HEK293 (cell line): ENCODE measurements around the gene TM6SF1.

Experiments used
- CTCF ChIA-PET: fragments of 350-600 bp; formaldehyde crosslinking; extraction: SDS; loops from one replicate; lab custom pipeline; 2021; ENCODE audit warnings: antibody characterized with exemption; lab: Yijun Ruan, JAX
- POLR2A ChIA-PET: fragments of 300-600 bp; formaldehyde crosslinking; extraction: SDS; loops from one replicate; lab custom pipeline; 2020; ENCODE audit warnings: antibody characterized with exemption, inconsistent platforms; lab: Yijun Ruan, JAX
- H3K27ac ChIP-seq: fragments of 200-500 bp; sonication (Bioruptor generic); 2 replicates; pipeline ENCODE4 v1.5.1; 2014; ENCODE audit warnings: low read depth, low read length, control low read depth, inconsistent platforms; ENCODE audit errors: extremely low read depth
- H3K36me3 ChIP-seq, 2 experiments: fragments of 200-500 bp in 1 of 2; sonication (Bioruptor generic) in 1 of 2; 1 replicate in 1 of 2; 2 replicates in 1 of 2; pipeline ENCODE4 v1.5.1; 2014 to 2017; ENCODE audit warnings: inconsistent platforms in 2 of 2, low read length in 2 of 2; ENCODE audit not compliant: control insufficient read depth in 2 of 2, insufficient read depth in 1 of 2
- H3K4me1 ChIP-seq: fragments of 200-500 bp; sonication (Bioruptor generic); 2 replicates; pipeline ENCODE4 v1.5.1; 2014; ENCODE audit warnings: mild to moderate bottlenecking, low read length, inconsistent platforms; ENCODE audit not compliant: control insufficient read depth, insufficient read depth
- H3K4me3 ChIP-seq: 2 replicates; pipeline ENCODE4 v1.5.1; 2011; ENCODE audit warnings: low read depth, mild to moderate bottlenecking, control low read depth, low read length, moderate library complexity
- H3K9me3 ChIP-seq: fragments of 200-500 bp; sonication (Bioruptor generic); 2 replicates; pipeline ENCODE4 v1.5.1; 2014; ENCODE audit warnings: low read depth, low read length, inconsistent platforms; ENCODE audit not compliant: control insufficient read depth, insufficient read depth
- OSR2 ChIP-seq: fragments of 450-650 bp; formaldehyde crosslinking; IDR thresholded peaks from 2 replicates; pipeline ENCODE4 v1.5.1; 2016; ENCODE audit warnings: missing biosample characterization, missing genetic modification characterization
- PRDM1 ChIP-seq: fragments of 450-650 bp; formaldehyde crosslinking; IDR thresholded peaks from 2 replicates; pipeline ENCODE4; 2016; ENCODE audit warnings: missing biosample characterization, missing genetic modification characterization
- ZFHX2 ChIP-seq: fragments of 450-650 bp; formaldehyde crosslinking; conservative IDR thresholded peaks from 2 replicates; pipeline ENCODE4 v1.5.1; 2016; ENCODE audit warnings: missing biosample characterization, missing genetic modification characterization
- ZNF112 ChIP-seq: fragments of 450-650 bp; formaldehyde crosslinking; IDR thresholded peaks from 2 replicates; pipeline ENCODE4 v1.5.0; 2017; ENCODE audit warnings: missing biosample characterization, missing genetic modification characterization
- ZNF146 ChIP-seq: fragments of 450-650 bp; formaldehyde crosslinking; IDR thresholded peaks from 2 replicates; pipeline ENCODE4 v1.5.1; 2016; ENCODE audit warnings: missing biosample characterization, missing genetic modification characterization
- ZNF2 ChIP-seq: fragments of 450-650 bp; formaldehyde crosslinking; IDR thresholded peaks from 2 replicates; pipeline ENCODE4 v1.5.1; 2016; ENCODE audit warnings: missing biosample characterization, missing genetic modification characterization
- ZNF214 ChIP-seq: fragments of 450-650 bp; formaldehyde crosslinking; IDR thresholded peaks from 2 replicates; pipeline ENCODE4 v1.5.1; 2017; ENCODE audit warnings: missing biosample characterization, mild to moderate bottlenecking, missing genetic modification characterization, borderline replicate concordance
- ZNF292 ChIP-seq: fragments of 450-650 bp; formaldehyde crosslinking; IDR thresholded peaks from 2 replicates; pipeline ENCODE4 v1.5.1; 2016; ENCODE audit warnings: low read depth, missing biosample characterization, missing genetic modification characterization, borderline replicate concordance
- ZNF335 ChIP-seq: fragments of 450-650 bp; formaldehyde crosslinking; conservative IDR thresholded peaks from 2 replicates; pipeline ENCODE4 v1.5.1; 2016; ENCODE audit warnings: missing biosample characterization, missing genetic modification characterization
- ZNF404 ChIP-seq: fragments of 450-650 bp; formaldehyde crosslinking; IDR thresholded peaks from 2 replicates; pipeline ENCODE4 v1.5.1; 2017; ENCODE audit warnings: missing biosample characterization, missing genetic modification characterization
- ZNF433 ChIP-seq: fragments of 450-650 bp; formaldehyde crosslinking; IDR thresholded peaks from 2 replicates; pipeline ENCODE4 v1.5.1; 2016; ENCODE audit warnings: missing biosample characterization, missing genetic modification characterization, low read depth
- ZNF488 ChIP-seq: fragments of 450-650 bp; formaldehyde crosslinking; IDR thresholded peaks from 2 replicates; pipeline ENCODE4 v1.5.1; 2016; ENCODE audit warnings: missing biosample characterization, missing genetic modification characterization
- ZNF548 ChIP-seq: fragments of 450-650 bp; formaldehyde crosslinking; IDR thresholded peaks from 2 replicates; pipeline ENCODE4 v1.5.1; 2016; ENCODE audit warnings: missing biosample characterization, missing genetic modification characterization
- ZNF555 ChIP-seq: fragments of 450-650 bp; formaldehyde crosslinking; conservative IDR thresholded peaks from 2 replicates; pipeline ENCODE4 v1.5.1; 2017; ENCODE audit warnings: missing biosample characterization, mild to moderate bottlenecking, missing genetic modification characterization, inconsistent platforms
- ZNF600 ChIP-seq: fragments of 450-650 bp; formaldehyde crosslinking; IDR thresholded peaks from 2 replicates; pipeline ENCODE4 v1.5.1; 2016; ENCODE audit warnings: missing biosample characterization, missing genetic modification characterization
- ZNF670 ChIP-seq: fragments of 450-650 bp; formaldehyde crosslinking; IDR thresholded peaks from 2 replicates; pipeline ENCODE4 v1.5.1; 2016; ENCODE audit warnings: missing biosample characterization, missing genetic modification characterization, low read depth
- ZNF776 ChIP-seq: fragments of 450-650 bp; formaldehyde crosslinking; IDR thresholded peaks from 2 replicates; pipeline ENCODE4 v1.5.0; 2017; ENCODE audit warnings: missing biosample characterization, missing genetic modification characterization, borderline replicate concordance
- ZNF777 ChIP-seq: fragments of 450-650 bp; formaldehyde crosslinking; IDR thresholded peaks from 2 replicates; pipeline ENCODE4 v1.5.1; 2017; ENCODE audit warnings: missing biosample characterization, missing genetic modification characterization, borderline replicate concordance
- ZNF791 ChIP-seq: fragments of 450-650 bp; formaldehyde crosslinking; IDR thresholded peaks from 2 replicates; pipeline ENCODE4 v1.5.1; 2016; ENCODE audit warnings: missing biosample characterization, missing genetic modification characterization
- ZXDB ChIP-seq: fragments of 450-650 bp; formaldehyde crosslinking; IDR thresholded peaks from 2 replicates; pipeline ENCODE4 v1.5.1; 2016; ENCODE audit warnings: missing biosample characterization, missing genetic modification characterization
- TF ChIP-seq, protein P1 (sequence below): fragments of 450-650 bp; formaldehyde crosslinking; IDR thresholded peaks from 2 replicates; pipeline ENCODE4 v1.5.1; 2016; ENCODE audit warnings: missing biosample characterization, missing genetic modification characterization
- TF ChIP-seq, protein P2 (sequence below): fragments of 450-650 bp; formaldehyde crosslinking; IDR thresholded peaks from 2 replicates; pipeline ENCODE4 v1.5.1; 2016; ENCODE audit warnings: missing biosample characterization, missing genetic modification characterization
- TF ChIP-seq, protein P3 (sequence below): fragments of 450-650 bp; formaldehyde crosslinking; IDR thresholded peaks from 2 replicates; pipeline ENCODE4 v1.5.1; 2017; ENCODE audit warnings: missing biosample characterization, missing genetic modification characterization

Gene TM6SF1

GRCh38 chr15:83064859-83065258, 42.6 kb upstream of the TM6SF1 start (continued):
- no peak for TF ChIP-seq ZNF214
- TF ChIP-seq OSR2 (tag by site-specific recombination) = peak; percentile 53; the same call in 1 of the 2 replicates
- no peak for TF ChIP-seq ZNF146 (tag by site-specific recombination)
- no peak for TF ChIP-seq ZNF777 (tag by site-specific recombination)
- no peak for TF ChIP-seq ZNF548
- no peak for TF ChIP-seq ZNF555 (tag by site-specific recombination)
- no peak for TF ChIP-seq ZNF433 (tag by site-specific recombination)
- TF ChIP-seq ZNF670 (tag by site-specific recombination) = no peak
- TF ChIP-seq ZNF404 (tag by site-specific recombination) = no peak
- no peak for TF ChIP-seq ZNF112 (tag by site-specific recombination)
- TF ChIP-seq PRDM1 (tag by site-specific recombination) = no peak
- TF ChIP-seq, all 188 proteins: peak for 3

GRCh38 chr15:83065431-83065830, 42.0 kb upstream of the TM6SF1 start:
- TF ChIP-seq, protein P1, sequence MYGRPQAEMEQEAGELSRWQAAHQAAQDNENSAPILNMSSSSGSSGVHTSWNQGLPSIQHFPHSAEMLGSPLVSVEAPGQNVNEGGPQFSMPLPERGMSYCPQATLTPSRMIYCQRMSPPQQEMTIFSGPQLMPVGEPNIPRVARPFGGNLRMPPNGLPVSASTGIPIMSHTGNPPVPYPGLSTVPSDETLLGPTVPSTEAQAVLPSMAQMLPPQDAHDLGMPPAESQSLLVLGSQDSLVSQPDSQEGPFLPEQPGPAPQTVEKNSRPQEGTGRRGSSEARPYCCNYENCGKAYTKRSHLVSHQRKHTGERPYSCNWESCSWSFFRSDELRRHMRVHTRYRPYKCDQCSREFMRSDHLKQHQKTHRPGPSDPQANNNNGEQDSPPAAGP (tag by site-specific recombination) = no peak
- TF ChIP-seq ZNF335 (tag by site-specific recombination) = 0 out of 2 replicates have a peak, but pooled peaks have one; percentile 11
- no peak for TF ChIP-seq ZNF488
- ChIA-PET POLR2A (no interaction called here), CTCF (interaction anchor here (0.6 kb wide), 2 partner anchors 18 to 27 kb away, joined by 3 read pairs; no protein-coding TSS in a partner anchor)
- Histone ChIP-seq H3K4me3 (peak overlapping the region; percentile 91), H3K9me3 (no peaks in the 10 kb centered on the region), H3K4me1 (peaks cover 40% of the 10 kb centered on the region), H3K36me3 (peaks cover 0 to 3% of the 10 kb centered on the region in 2 experiments; a peak in 2 of 3 replicates), H3K27ac (no peak overlapping the region)

GRCh38 chr15:83066034-83066733, 41.3 kb upstream of the TM6SF1 start:
- peaks cover 38% of the 10 kb centered on the region for H3K4me1 ChIP-seq
- ChIA-PET CTCF (interaction anchor here (0.5 to 1.2 kb wide), 4 partner anchors 9 to 55 kb away, joined by 3 to 5 read pairs (median 4); partner anchors contain the start of gene C15orf40), POLR2A (interaction anchor here (0.8 to 3.1 kb wide), 7 partner anchors 12 to 140 kb away, joined by 4 to 17 read pairs (median 5); partner anchors contain the start of genes C15orf40 and RAMAC)
- no peaks in the 10 kb centered on the region for H3K9me3 ChIP-seq
- H3K4me3 ChIP-seq = peak overlapping the region; percentile 91
- H3K36me3 ChIP-seq = no peaks in the 10 kb centered on the region
- H3K27ac ChIP-seq = peak overlapping the region; percentile 96
- TF ChIP-seq, protein P2, sequence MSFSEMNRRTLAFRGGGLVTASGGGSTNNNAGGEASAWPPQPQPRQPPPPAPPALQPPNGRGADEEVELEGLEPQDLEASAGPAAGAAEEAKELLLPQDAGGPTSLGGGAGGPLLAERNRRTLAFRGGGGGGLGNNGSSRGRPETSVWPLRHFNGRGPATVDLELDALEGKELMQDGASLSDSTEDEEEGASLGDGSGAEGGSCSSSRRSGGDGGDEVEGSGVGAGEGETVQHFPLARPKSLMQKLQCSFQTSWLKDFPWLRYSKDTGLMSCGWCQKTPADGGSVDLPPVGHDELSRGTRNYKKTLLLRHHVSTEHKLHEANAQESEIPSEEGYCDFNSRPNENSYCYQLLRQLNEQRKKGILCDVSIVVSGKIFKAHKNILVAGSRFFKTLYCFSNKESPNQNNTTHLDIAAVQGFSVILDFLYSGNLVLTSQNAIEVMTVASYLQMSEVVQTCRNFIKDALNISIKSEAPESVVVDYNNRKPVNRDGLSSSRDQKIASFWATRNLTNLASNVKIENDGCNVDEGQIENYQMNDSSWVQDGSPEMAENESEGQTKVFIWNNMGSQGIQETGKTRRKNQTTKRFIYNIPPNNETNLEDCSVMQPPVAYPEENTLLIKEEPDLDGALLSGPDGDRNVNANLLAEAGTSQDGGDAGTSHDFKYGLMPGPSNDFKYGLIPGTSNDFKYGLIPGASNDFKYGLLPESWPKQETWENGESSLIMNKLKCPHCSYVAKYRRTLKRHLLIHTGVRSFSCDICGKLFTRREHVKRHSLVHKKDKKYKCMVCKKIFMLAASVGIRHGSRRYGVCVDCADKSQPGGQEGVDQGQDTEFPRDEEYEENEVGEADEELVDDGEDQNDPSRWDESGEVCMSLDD = 0 out of 2 replicates have a peak, but pooled peaks have one; percentile 32
- no peak for TF ChIP-seq ZNF2 (tag by site-specific recombination)
- TF ChIP-seq ZNF292 (tag by site-specific recombination) = no peak
- TF ChIP-seq ZNF791 (tag by site-specific recombination) = no peak
- TF ChIP-seq ZNF776 (tag by site-specific recombination) = 0 out of 2 replicates have a peak, but pooled peaks have one; percentile 18
- TF ChIP-seq, protein P3, sequence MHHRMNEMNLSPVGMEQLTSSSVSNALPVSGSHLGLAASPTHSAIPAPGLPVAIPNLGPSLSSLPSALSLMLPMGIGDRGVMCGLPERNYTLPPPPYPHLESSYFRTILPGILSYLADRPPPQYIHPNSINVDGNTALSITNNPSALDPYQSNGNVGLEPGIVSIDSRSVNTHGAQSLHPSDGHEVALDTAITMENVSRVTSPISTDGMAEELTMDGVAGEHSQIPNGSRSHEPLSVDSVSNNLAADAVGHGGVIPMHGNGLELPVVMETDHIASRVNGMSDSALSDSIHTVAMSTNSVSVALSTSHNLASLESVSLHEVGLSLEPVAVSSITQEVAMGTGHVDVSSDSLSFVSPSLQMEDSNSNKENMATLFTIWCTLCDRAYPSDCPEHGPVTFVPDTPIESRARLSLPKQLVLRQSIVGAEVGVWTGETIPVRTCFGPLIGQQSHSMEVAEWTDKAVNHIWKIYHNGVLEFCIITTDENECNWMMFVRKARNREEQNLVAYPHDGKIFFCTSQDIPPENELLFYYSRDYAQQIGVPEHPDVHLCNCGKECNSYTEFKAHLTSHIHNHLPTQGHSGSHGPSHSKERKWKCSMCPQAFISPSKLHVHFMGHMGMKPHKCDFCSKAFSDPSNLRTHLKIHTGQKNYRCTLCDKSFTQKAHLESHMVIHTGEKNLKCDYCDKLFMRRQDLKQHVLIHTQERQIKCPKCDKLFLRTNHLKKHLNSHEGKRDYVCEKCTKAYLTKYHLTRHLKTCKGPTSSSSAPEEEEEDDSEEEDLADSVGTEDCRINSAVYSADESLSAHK (tag by site-specific recombination) = no peak
- peak; percentile 35; the same call in 1 of the 2 replicates for TF ChIP-seq ZXDB (tag by site-specific recombination)
- TF ChIP-seq ZFHX2 (tag by site-specific recombination) = no peak
- peak; percentile 35; the same call in 1 of the 2 replicates for TF ChIP-seq ZNF600 (tag by site-specific recombination)
